ENCODE measurements around the gene SLIT1. TPM values are rescaled to one million over a fixed set of nuclear protein-coding genes. Genes with fewer than 3 reads are reported as not detected.

SLIT1 gene
- total and polyA plus RNA-seq, 2 experiments from 2014 or later, result not detected

- no peak for TF ChIP-seq EZH2phosphoT487 (IDR thresholded peaks at IDR 0.05; ENCODE audit: insufficient read depth, low read depth)
- TF ChIP-seq EZH2 (IDR thresholded peaks at IDR 0.05; ENCODE audit: insufficient read depth, poor library complexity, severe bottlenecking), result no peak
- WGBS, 2 experiments (ENCODE audit: low coverage in 1 of 2, low lambda C conversion rate in 2 of 2, missing lambda C conversion rate in 2 of 2), result 86 to 87% methylated on average over 13 of the region's 13 CpGs
- Histone ChIP-seq H3F3A (ENCODE audit: insufficient read depth) (no peaks in the 10 kb centered on the region), H3K4me1 (ENCODE audit: insufficient read depth) (no peaks in the 10 kb centered on the region), H3K9me2 (ENCODE audit: insufficient read depth) (no peaks in the 10 kb centered on the region), H2AFZ (no peak overlapping the region), H3K79me2 (ENCODE audit: insufficient read depth) (no peaks in the 10 kb centered on the region), H3K4me2 (ENCODE audit: unreplicated experiment) (no peak overlapping the region), H3K27me3 (replicated peaks; ENCODE audit: insufficient read depth) (no peaks in the 10 kb centered on the region), H3K4me3 (no peak overlapping the region), H3K27ac (no peak overlapping the region), H3K9me3 (ENCODE audit: low read depth) (no peaks in the 10 kb centered on the region), H3K36me3 (ENCODE audit: low read depth) (no peaks in the 10 kb centered on the region), H3K9ac (no peak overlapping the region), H4K20me1 (ENCODE audit: insufficient read depth) (no peaks in the 10 kb centered on the region)
- in situ Hi-C loops (cut with MboI), result no loop called here
- DNase-seq, result no peak
Observed at GRCh38 chr10:97003151-97003803, 182.5 kb downstream of the SLIT1 start.

GRCh38 chr10:97002670-97003069 lies 183.1 kb downstream of the SLIT1 start:
- Histone ChIP-seq H3K27me3 (replicated peaks; ENCODE audit: insufficient read depth) (no peaks in the 10 kb centered on the region), H4K20me1 (ENCODE audit: insufficient read depth) (no peaks in the 10 kb centered on the region), H3K27ac (no peak overlapping the region), H3K79me2 (ENCODE audit: insufficient read depth) (no peaks in the 10 kb centered on the region), H3K4me3 (no peak overlapping the region), H3K9me2 (ENCODE audit: insufficient read depth) (no peaks in the 10 kb centered on the region), H2AFZ (no peak overlapping the region), H3K9ac (no peak overlapping the region), H3K9me3 (ENCODE audit: low read depth) (no peaks in the 10 kb centered on the region), H3F3A (ENCODE audit: insufficient read depth) (no peaks in the 10 kb centered on the region), H3K36me3 (ENCODE audit: low read depth) (no peaks in the 10 kb centered on the region), H3K4me2 (ENCODE audit: unreplicated experiment) (no peak overlapping the region), H3K4me1 (ENCODE audit: insufficient read depth) (no peaks in the 10 kb centered on the region)
- in situ Hi-C loops (cut with MboI), result no loop called here
- TF ChIP-seq EZH2phosphoT487 (IDR thresholded peaks at IDR 0.05; ENCODE audit: insufficient read depth, low read depth) (no peak), EZH2 (IDR thresholded peaks at IDR 0.05; ENCODE audit: insufficient read depth, poor library complexity, severe bottlenecking) (no peak)
- 82 to 86% methylated on average over 16 of the region's 16 CpGs for WGBS, 2 experiments (ENCODE audit: low coverage in 1 of 2, low lambda C conversion rate in 2 of 2, missing lambda C conversion rate in 2 of 2)
- no peak for DNase-seq

- no peaks in the 10 kb centered on the region for H3K27me3 ChIP-seq (replicated peaks; ENCODE audit: insufficient read depth)
- TF ChIP-seq EZH2 (IDR thresholded peaks at IDR 0.05; ENCODE audit: insufficient read depth, poor library complexity, severe bottlenecking) (no peak), EZH2phosphoT487 (IDR thresholded peaks at IDR 0.05; ENCODE audit: insufficient read depth, low read depth) (no peak)
- H3K4me2 ChIP-seq (ENCODE audit: unreplicated experiment), result no peak overlapping the region
- no peaks in the 10 kb centered on the region for H3K9me3 ChIP-seq (ENCODE audit: low read depth)
- no peak overlapping the region for H2AFZ ChIP-seq
- H3K36me3 ChIP-seq (ENCODE audit: low read depth), result no peaks in the 10 kb centered on the region
- H3K9me2 ChIP-seq (ENCODE audit: insufficient read depth), result no peaks in the 10 kb centered on the region
- H3K9ac ChIP-seq, result no peak overlapping the region
- no peak overlapping the region for H3K4me3 ChIP-seq
- 70 to 73% methylated on average over 16 to 17 of the region's 17 CpGs for WGBS, 2 experiments (ENCODE audit: low coverage in 1 of 2, low lambda C conversion rate in 2 of 2, missing lambda C conversion rate in 2 of 2)
- no peak for DNase-seq
- H3K27ac ChIP-seq, result no peak overlapping the region
- H3K4me1 ChIP-seq (ENCODE audit: insufficient read depth), result no peaks in the 10 kb centered on the region
- in situ Hi-C loops (cut with MboI), result no loop called here
- no peaks in the 10 kb centered on the region for H3F3A ChIP-seq (ENCODE audit: insufficient read depth)
- no peaks in the 10 kb centered on the region for H4K20me1 ChIP-seq (ENCODE audit: insufficient read depth)
- no peaks in the 10 kb centered on the region for H3K79me2 ChIP-seq (ENCODE audit: insufficient read depth)
Observed at GRCh38 chr10:97001183-97001991, 184.4 kb downstream of the SLIT1 start.

DNA sequence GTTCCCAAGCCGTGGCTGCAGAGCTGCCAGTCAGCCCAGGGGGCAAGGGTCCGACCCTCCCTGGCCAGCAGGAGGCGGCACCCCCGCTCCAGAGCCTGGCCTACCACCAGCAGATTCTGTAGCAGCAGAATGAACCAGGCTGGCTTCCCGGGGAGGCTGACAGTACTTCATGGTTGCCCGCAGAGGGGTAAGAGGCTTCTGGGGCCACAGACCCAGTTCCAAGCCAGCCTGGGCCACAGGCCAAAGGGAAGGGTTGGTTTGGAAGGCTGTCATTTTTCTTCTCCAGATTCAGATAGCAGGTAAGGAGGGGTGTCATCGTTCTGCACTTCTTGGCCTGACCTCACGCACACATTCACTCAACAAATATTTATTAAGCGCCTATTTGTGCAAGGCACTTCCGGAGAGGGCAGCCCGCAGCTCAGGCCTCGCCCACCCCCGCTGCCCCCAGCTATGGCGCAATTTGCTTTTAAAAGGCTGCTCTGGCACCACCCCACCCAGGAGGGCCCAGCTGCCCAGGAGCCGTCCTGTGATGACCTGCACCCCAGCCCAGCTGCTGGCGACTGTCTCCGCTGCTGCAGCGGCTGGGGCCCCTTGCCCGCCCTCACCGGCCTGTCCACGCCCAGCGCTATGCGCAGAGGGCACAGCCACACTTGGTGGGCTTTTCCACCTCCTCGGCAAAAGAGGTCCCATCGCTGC lies 185.1 kb downstream of the SLIT1 start:
- Histone ChIP-seq H3K27me3 (replicated peaks; ENCODE audit: insufficient read depth) (no peaks in the 10 kb centered on the region), H3K4me1 (ENCODE audit: insufficient read depth) (no peaks in the 10 kb centered on the region), H3K36me3 (ENCODE audit: low read depth) (no peaks in the 10 kb centered on the region), H3K9me2 (ENCODE audit: insufficient read depth) (no peaks in the 10 kb centered on the region), H3K9ac (no peak overlapping the region), H3K79me2 (ENCODE audit: insufficient read depth) (no peaks in the 10 kb centered on the region), H3K4me3 (no peak overlapping the region), H3K9me3 (ENCODE audit: low read depth) (no peaks in the 10 kb centered on the region), H3F3A (ENCODE audit: insufficient read depth) (no peaks in the 10 kb centered on the region), H3K27ac (no peak overlapping the region), H4K20me1 (ENCODE audit: insufficient read depth) (no peaks in the 10 kb centered on the region), H3K4me2 (ENCODE audit: unreplicated experiment) (no peak overlapping the region), H2AFZ (no peak overlapping the region)
- WGBS, 2 experiments (ENCODE audit: low coverage in 1 of 2, low lambda C conversion rate in 2 of 2, missing lambda C conversion rate in 2 of 2), result 87 to 89% methylated on average over 23 to 24 of the region's 25 CpGs
- TF ChIP-seq EZH2 (IDR thresholded peaks at IDR 0.05; ENCODE audit: insufficient read depth, poor library complexity, severe bottlenecking) (no peak), EZH2phosphoT487 (IDR thresholded peaks at IDR 0.05; ENCODE audit: insufficient read depth, low read depth) (no peak)
- in situ Hi-C loops (cut with MboI), result no loop called here
- DNase-seq, result no peak

Data from GM23248 (cell line).